Neural progenitor cell (in vitro differentiated cells): Measurements from ENCODE around the gene FLT3LG. TPM values are rescaled to one million over a fixed set of nuclear protein-coding genes. Genes with fewer than 3 reads are reported as not detected.

Source experiments
- DNase-seq: peaks from one replicate; pipeline ENCODE4 v3.0.0-alpha.2; 2016; ENCODE audit warnings: low spot score
- H2AFZ ChIP-seq: fragments of 200-600 bp; sonication (generic); replicated peaks from 2 replicates; pipeline ENCODE4 v1.6.1; 2016; ENCODE audit warnings: antibody characterized with exemption
- H3F3A ChIP-seq: fragments of 200-600 bp; sonication (generic); 2 replicates; pipeline ENCODE4 v1.6.1; 2016; ENCODE audit warnings: antibody characterized with exemption, low read depth
- H3K27ac ChIP-seq: fragments of 200-600 bp; sonication (generic); 2 replicates; pipeline ENCODE4 v1.5.1; 2016; ENCODE audit warnings: mild to moderate bottlenecking
- H3K27me3 ChIP-seq: fragments of 200-600 bp; sonication (generic); 2 replicates; pipeline ENCODE4 v1.6.1; 2016; ENCODE audit warnings: mild to moderate bottlenecking, moderate library complexity
- H3K36me3 ChIP-seq: fragments of 200-600 bp; sonication (generic); 2 replicates; pipeline ENCODE4 v1.5.1; 2016
- H3K4me1 ChIP-seq: fragments of 200-600 bp; sonication (generic); 2 replicates; pipeline ENCODE4 v1.6.1; 2016; ENCODE audit warnings: mixed run types
- H3K4me2 ChIP-seq: fragments of 200-600 bp; sonication (generic); 2 replicates; pipeline ENCODE4 v1.6.1; 2016
- H3K4me3 ChIP-seq: fragments of 200-600 bp; sonication (generic); 2 replicates; pipeline ENCODE4 v1.5.1; 2016
- H3K79me2 ChIP-seq: fragments of 200-600 bp; sonication (generic); 2 replicates; pipeline ENCODE4 v1.6.1; 2016; ENCODE audit warnings: low read depth
- H3K9ac ChIP-seq: fragments of 200-600 bp; sonication (generic); 2 replicates; pipeline ENCODE4 v1.6.1; 2016
- H3K9me3 ChIP-seq: fragments of 200-600 bp; sonication (generic); 2 replicates; pipeline ENCODE4 v1.5.1; 2016; ENCODE audit warnings: low read depth
- H4K20me1 ChIP-seq: fragments of 200-600 bp; sonication (generic); 2 replicates; pipeline ENCODE4 v1.6.1; 2016; ENCODE audit warnings: low read depth
- H3K27ac Mint-ChIP-seq: 3 replicates; pipeline ENCODE4 v1.8.0; 2021; ENCODE audit warnings: mixed read lengths
- H3K27me3 Mint-ChIP-seq: 2 replicates; pipeline ENCODE4 v1.8.0; 2022; ENCODE audit warnings: low read depth, mild to moderate bottlenecking, inconsistent platforms, moderate library complexity, mixed read lengths; ENCODE audit not compliant: insufficient read depth
- H3K36me3 Mint-ChIP-seq: 3 replicates; pipeline ENCODE4 v1.8.0; 2021; ENCODE audit warnings: mixed read lengths
- H3K4me1 Mint-ChIP-seq: 3 replicates; pipeline ENCODE4 v1.8.0; 2021; ENCODE audit warnings: mixed read lengths
- H3K4me3 Mint-ChIP-seq: 3 replicates; pipeline ENCODE4 v1.8.0; 2021; ENCODE audit warnings: mild to moderate bottlenecking, moderate library complexity, mixed read lengths
- H3K9me3 Mint-ChIP-seq: 3 replicates; pipeline ENCODE4 v1.8.0; 2020; ENCODE audit warnings: mixed read lengths
- CTCF ChIP-seq: fragments of 200-600 bp; sonication (generic); IDR thresholded peaks from 2 replicates; pipeline ENCODE4 v1.5.1; 2017; ENCODE audit warnings: antibody characterized with exemption, mild to moderate bottlenecking
- EZH2 ChIP-seq: fragments of 200-600 bp; sonication (generic); IDR thresholded peaks from 2 replicates; pipeline ENCODE4 v1.6.1; 2017; ENCODE audit warnings: antibody characterized with exemption, mild to moderate bottlenecking, moderate library complexity
- EZH2phosphoT487 ChIP-seq: fragments of 200-600 bp; sonication (generic); IDR thresholded peaks from 2 replicates; pipeline ENCODE4 v1.6.1; 2017; ENCODE audit warnings: antibody characterized with exemption
- total RNA-seq: library from RNA; depleted of rRNA; stranded (reverse); fragments of >200 nt; gene quantifications from 2 replicates; pipeline ENCODE4 v1.2.3, GENCODE V29; 2015; ENCODE audit warnings: low replicate concordance

FLT3LG gene
- total RNA-seq, 1 donor from 2014 or later, result 0.24 TPM

- Histone ChIP-seq H3F3A (peaks cover 32% of the 10 kb centered on the region), H3K79me2 (peaks cover 42% of the 10 kb centered on the region), H3K4me1 (peaks cover 11% of the 10 kb centered on the region), H3K4me3 (peak within 1 kb of the TSS; percentile 72), H3K27ac (peak within 1 kb of the TSS; percentile 80), H3K36me3 (no peaks in the 10 kb centered on the region), H3K27me3 (no peaks in the 10 kb centered on the region), H2AFZ (peak within 1 kb of the TSS; percentile 55), H3K9me3 (no peaks in the 10 kb centered on the region), H4K20me1 (peaks cover 5% of the 10 kb centered on the region), H3K4me2 (peak within 1 kb of the TSS; percentile 91), H3K9ac (peak within 1 kb of the TSS; percentile 84)
- Mint-ChIP-seq H3K9me3 (no peaks in the 10 kb centered on the region), H3K27me3 (peaks cover 8% of the 10 kb centered on the region), H3K4me3 (peak within 1 kb of the TSS; percentile 97), H3K36me3 (peaks cover 13% of the 10 kb centered on the region), H3K27ac (peak within 1 kb of the TSS; percentile 98), H3K4me1 (peaks cover 26% of the 10 kb centered on the region)
- DNase-seq, result peak; percentile 99
- TF ChIP-seq EZH2 (no peak), EZH2phosphoT487 (no peak), CTCF (no peak)
Measured at GRCh38 chr19:49453013-49453756, 20.8 kb upstream of the FLT3LG start, which contains the start of gene ALDH16A1. Gene ALDH16A1 (plus strand): TSS chr19:49453225. CDS start chr19:49453332, 107 bp downstream.

- peaks cover 22% of the 10 kb centered on the region for H3K4me1 Mint-ChIP-seq
- H3K27ac ChIP-seq, result peak overlapping the region; percentile 80
- H3K27me3 ChIP-seq, result no peaks in the 10 kb centered on the region
- peak overlapping the region; percentile 84 for H3K9ac ChIP-seq
- H3K36me3 Mint-ChIP-seq, result peaks cover 10% of the 10 kb centered on the region
- H2AFZ ChIP-seq, result peak overlapping the region; percentile 55
- H3K4me2 ChIP-seq, result peak overlapping the region; percentile 91
- H3K79me2 ChIP-seq, result peaks cover 42% of the 10 kb centered on the region
- H4K20me1 ChIP-seq, result no peaks in the 10 kb centered on the region
- TF ChIP-seq CTCF, result no peak
- no peak for TF ChIP-seq EZH2
- no peak for TF ChIP-seq EZH2phosphoT487
- H3K4me1 ChIP-seq, result peaks cover 11% of the 10 kb centered on the region
- H3K27ac Mint-ChIP-seq, result peak overlapping the region; percentile 98
- peaks cover 5% of the 10 kb centered on the region for H3K27me3 Mint-ChIP-seq
- no peaks in the 10 kb centered on the region for H3K9me3 ChIP-seq
- peak overlapping the region; percentile 72 for H3K4me3 ChIP-seq
- no peak for DNase-seq
- H3F3A ChIP-seq, result peaks cover 27% of the 10 kb centered on the region
- no peaks in the 10 kb centered on the region for H3K36me3 ChIP-seq
- H3K9me3 Mint-ChIP-seq, result no peaks in the 10 kb centered on the region
- peak overlapping the region; percentile 97 for H3K4me3 Mint-ChIP-seq
Measured at GRCh38 chr19:49453757-49454240, 20.2 kb upstream of the FLT3LG start.

GRCh38 chr19:49455773-49456172, 18.2 kb upstream of the FLT3LG start:
- Mint-ChIP-seq H3K36me3 (peaks cover 7% of the 10 kb centered on the region), H3K27me3 (peaks cover 5% of the 10 kb centered on the region), H3K4me3 (peak overlapping the region; percentile 24), H3K9me3 (no peaks in the 10 kb centered on the region), H3K27ac (no peak overlapping the region), H3K4me1 (peaks cover 17% of the 10 kb centered on the region)
- H4K20me1 ChIP-seq, result no peaks in the 10 kb centered on the region
- H3K9me3 ChIP-seq, result no peaks in the 10 kb centered on the region
- H3K9ac ChIP-seq, result no peak overlapping the region
- H2AFZ ChIP-seq, result no peak overlapping the region
- H3F3A ChIP-seq, result peaks cover 27% of the 10 kb centered on the region
- no peak overlapping the region for H3K27ac ChIP-seq
- no peaks in the 10 kb centered on the region for H3K36me3 ChIP-seq
- peaks cover 24% of the 10 kb centered on the region for H3K79me2 ChIP-seq
- no peak for TF ChIP-seq EZH2
- TF ChIP-seq CTCF, result no peak
- no peak for TF ChIP-seq EZH2phosphoT487
- no peak overlapping the region for H3K4me3 ChIP-seq
- DNase-seq, result no peak
- H3K4me1 ChIP-seq, result peaks cover 6% of the 10 kb centered on the region
- H3K4me2 ChIP-seq, result no peak overlapping the region
- no peaks in the 10 kb centered on the region for H3K27me3 ChIP-seq
